Erythroblast (primary cell): ENCODE data around the gene ATP6V0A4.

Experiments
- GATA1 ChIP-seq: IDR thresholded peaks from 2 replicates; pipeline ENCODE4 v1.6.1; 2011; ENCODE audit warnings: low read depth, mild to moderate bottlenecking, control low read depth, low read length, moderate library complexity
- POLR2A ChIP-seq: IDR thresholded peaks from 2 replicates; pipeline ENCODE4 v1.6.1; 2011; ENCODE audit warnings: mild to moderate bottlenecking, low read length

DNA sequence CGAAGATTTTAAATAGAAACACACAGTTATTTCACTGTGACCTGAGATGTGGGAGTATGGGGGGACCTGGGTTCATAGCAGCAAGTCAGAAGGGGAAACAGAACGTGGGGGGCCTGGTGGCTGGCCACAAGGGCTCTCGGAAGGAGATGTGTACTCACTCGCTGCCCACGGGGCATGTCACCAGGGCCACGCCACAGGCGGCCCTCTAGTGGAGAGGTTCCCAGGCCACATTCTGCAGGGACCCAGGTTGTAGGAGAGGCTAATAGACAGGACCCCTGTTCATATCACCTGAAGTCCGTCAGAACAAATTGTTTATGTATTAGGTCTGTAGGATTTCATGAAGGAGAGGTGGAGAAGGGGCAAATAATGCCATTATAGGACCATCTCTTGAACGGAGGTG lies 71.7 kb downstream of the ATP6V0A4 start:
- TF ChIP-seq POLR2A (no peak), GATA1 (no peak)
